ENCODE data around the gene ASAP2. TPM values are rescaled to one million over a fixed set of nuclear protein-coding genes. Genes with fewer than 3 reads are reported as not detected.

ASAP2 gene
- total RNA-seq, 2 experiments from 2014 or later, result not detected

DNA sequence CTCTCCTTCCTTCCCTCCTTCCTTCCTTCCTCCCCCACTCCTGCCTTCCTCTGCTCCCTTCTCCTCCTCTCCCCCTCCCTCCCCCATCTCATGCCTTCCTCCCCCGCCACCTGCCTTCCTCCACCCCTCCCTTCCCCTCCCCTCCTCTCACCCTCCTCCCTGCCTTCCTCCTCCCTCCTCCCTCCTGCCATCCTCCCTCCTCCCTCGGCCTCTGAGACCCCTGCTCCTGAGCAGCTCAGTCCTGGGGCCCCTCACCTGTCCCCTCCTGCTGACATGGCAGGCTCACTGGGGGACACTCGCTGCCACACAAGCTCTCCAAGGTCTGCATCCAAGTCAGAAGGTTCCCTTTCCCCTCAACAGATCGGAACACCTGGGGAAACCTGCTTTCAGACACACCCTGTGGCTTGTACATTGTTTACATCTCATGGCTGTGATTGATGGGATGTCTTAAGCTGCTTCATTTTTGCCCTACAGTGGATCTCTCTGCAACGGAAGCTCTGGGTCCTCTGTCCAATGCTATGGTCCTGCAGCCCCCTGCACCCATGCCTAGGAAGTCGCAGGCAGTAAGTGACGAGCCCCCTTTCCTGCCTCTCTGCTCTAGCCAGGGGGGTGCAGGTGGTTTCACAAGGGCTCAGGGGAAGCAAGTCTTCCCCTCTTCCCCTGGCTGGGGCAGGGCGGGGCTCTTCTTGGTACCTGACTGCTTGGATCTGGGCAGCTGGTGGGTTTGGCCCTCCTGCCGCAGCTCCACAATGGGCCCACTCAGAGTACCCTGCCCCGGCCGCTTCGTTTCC is 193.9 kb downstream of the ASAP2 start:
- Mint-ChIP-seq H3K9me3 (ENCODE audit: insufficient read depth) (no peaks in the 10 kb centered on the region), H3K4me1 (ENCODE audit: low read depth) (no peaks in the 10 kb centered on the region), H3K27ac (no peak overlapping the region), H3K4me3 (no peak overlapping the region), H3K27me3 (ENCODE audit: low read depth) (no peaks in the 10 kb centered on the region), H3K36me3 (ENCODE audit: low read depth) (no peaks in the 10 kb centered on the region)
- DNase-seq (no peak), ATAC-seq (no peak)
- ChIA-PET POLR2A (no interaction called here), CTCF (no interaction called here)

DNA sequence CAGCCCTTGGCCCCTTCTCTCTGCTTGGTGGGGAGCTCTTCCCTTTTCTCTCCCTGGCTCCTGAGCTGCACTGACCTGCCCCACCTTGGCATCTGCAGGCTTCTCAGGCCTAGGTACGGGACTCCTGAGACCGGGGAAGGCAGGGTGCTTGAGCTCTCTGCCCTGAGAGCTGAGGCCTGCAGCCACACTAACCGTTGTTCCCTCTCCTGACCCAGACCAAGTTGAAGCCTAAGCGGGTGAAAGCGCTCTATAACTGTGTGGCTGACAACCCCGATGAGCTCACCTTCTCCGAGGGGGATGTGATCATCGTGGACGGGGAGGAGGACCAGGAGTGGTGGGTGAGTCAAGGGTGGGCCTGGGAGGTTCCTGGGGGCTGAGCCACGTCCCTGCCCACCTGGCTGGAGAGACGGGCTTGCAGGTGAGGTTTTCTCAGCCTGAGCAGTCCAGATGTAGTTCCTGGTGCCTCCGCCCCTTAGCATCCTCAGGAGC is 194.5 kb downstream of the ASAP2 start:
- no peaks in the 10 kb centered on the region for H3K36me3 Mint-ChIP-seq (ENCODE audit: low read depth)
- no peak overlapping the region for H3K4me3 Mint-ChIP-seq
- ChIA-PET POLR2A (no interaction called here), CTCF (no interaction called here)
- H3K9me3 Mint-ChIP-seq (ENCODE audit: insufficient read depth), result no peaks in the 10 kb centered on the region
- ATAC-seq (no peak), DNase-seq (no peak)
- H3K27me3 Mint-ChIP-seq (ENCODE audit: low read depth), result no peaks in the 10 kb centered on the region
- H3K4me1 Mint-ChIP-seq (ENCODE audit: low read depth), result no peaks in the 10 kb centered on the region
- H3K27ac Mint-ChIP-seq, result no peak overlapping the region

DNA sequence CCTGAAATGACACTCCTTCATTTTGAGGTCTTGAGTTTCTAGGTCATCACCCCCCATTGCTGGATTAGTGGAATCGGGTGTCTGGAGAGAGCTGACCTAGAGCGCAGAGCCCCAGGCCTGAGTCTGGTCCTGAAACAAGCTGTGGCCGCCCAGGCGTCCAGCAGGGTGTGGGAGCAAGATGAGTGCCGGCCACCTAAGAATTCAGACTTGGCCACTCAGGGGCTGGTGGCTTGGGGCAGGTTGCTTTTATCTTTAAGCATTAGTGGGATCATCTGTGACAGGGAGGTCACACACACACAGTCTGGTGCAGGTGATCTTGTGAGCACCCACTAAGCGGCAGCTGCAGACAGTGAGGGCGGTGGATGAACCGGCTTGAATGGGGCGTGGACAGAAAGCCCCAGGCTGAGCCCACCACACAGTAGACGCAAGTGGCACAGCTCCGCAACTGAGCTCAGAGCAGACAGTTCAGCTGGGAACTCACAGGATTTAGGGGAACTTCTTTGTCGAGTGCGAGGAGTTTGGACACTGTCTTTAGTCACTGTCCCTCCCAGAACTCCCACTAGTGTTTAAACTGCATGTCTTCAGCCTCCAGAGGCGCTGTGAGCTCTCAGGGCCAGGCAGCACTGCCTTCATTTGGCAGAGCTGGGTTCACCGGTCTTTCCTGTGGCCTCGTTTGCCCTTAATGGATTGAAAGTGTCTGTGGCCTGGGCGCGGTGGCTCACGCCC is 195.2 kb downstream of the ASAP2 start:
- DNase-seq (no peak), ATAC-seq (no peak)
- ChIA-PET POLR2A (no interaction called here), CTCF (no interaction called here)
- Mint-ChIP-seq H3K9me3 (ENCODE audit: insufficient read depth) (no peaks in the 10 kb centered on the region), H3K27ac (no peak overlapping the region), H3K4me3 (no peak overlapping the region), H3K27me3 (ENCODE audit: low read depth) (no peaks in the 10 kb centered on the region), H3K36me3 (ENCODE audit: low read depth) (peaks cover 3% of the 10 kb centered on the region), H3K4me1 (ENCODE audit: low read depth) (no peaks in the 10 kb centered on the region)

DNA sequence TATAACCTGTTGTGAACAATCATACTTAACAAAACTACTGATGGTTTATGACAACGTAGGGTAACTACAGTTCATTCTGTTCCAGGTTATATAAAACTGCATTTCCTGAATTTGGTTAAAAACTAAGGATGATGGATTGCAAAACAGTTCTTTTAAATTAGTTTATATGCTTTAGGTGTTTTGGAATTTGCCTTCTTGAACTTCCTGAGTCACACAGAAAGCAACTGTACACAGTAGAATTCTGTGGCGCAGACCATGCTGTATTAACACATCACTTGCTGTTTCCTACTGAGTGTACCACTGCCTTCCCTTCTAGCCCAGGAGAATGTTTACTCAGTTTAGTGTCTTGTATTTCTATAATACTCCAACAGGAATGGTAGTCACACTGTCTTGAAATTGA is 197.3 kb downstream of the ASAP2 start:
- POLR2A ChIA-PET, result no interaction called here
- Mint-ChIP-seq H3K9me3 (ENCODE audit: insufficient read depth) (no peaks in the 10 kb centered on the region), H3K27me3 (ENCODE audit: low read depth) (no peaks in the 10 kb centered on the region), H3K4me1 (ENCODE audit: low read depth) (no peaks in the 10 kb centered on the region), H3K27ac (no peak overlapping the region), H3K36me3 (ENCODE audit: low read depth) (peaks cover 17% of the 10 kb centered on the region), H3K4me3 (no peak overlapping the region)
- CTCF ChIA-PET, result no interaction called here
- ATAC-seq (no peak), DNase-seq (no peak)

DNA sequence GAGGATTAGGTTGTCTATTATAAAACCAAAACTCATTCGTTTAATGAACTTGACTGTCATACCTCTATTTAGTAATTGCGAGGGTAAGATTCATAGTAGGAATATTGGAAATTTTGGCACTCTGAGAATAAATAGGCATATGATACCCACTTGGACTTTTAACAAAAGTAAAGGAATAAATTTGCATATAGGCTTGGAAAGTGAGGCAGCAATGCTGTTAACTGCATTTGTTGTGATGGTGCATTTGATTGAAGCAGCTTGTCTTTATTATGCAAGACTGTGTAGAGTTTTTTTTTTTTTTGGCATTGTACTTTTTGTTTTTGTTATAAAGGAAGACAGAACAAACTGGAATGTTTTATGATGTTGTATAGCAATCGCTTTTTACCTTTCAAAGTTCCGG is 197.8 kb downstream of the ASAP2 start:
- POLR2A ChIA-PET, result no interaction called here
- H3K4me1 Mint-ChIP-seq (ENCODE audit: low read depth), result no peaks in the 10 kb centered on the region
- no peak overlapping the region for H3K4me3 Mint-ChIP-seq
- no peak overlapping the region for H3K27ac Mint-ChIP-seq
- no peaks in the 10 kb centered on the region for H3K9me3 Mint-ChIP-seq (ENCODE audit: insufficient read depth)
- DNase-seq (no peak), ATAC-seq (no peak)
- H3K36me3 Mint-ChIP-seq (ENCODE audit: low read depth), result peaks cover 22% of the 10 kb centered on the region
- CTCF ChIA-PET, result no interaction called here
- H3K27me3 Mint-ChIP-seq (ENCODE audit: low read depth), result no peaks in the 10 kb centered on the region

DNA sequence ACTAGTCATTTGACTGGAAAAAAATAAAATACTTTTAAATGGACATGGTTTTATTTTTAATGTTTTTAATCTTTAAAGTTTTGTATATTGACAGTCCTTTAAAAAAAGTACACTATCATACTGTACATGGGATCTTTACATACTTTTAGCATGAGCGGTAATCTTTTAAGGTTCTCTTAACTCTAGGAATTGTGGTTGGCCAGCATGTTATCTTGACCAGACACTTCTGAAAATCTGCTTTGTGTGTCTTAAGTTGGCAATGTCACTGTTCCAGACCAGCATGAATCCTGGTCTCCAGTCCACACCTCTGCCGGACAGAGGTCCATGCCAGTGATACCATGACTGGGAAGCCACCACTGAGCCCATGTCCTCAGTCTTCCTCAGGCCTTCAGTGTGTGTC is 199.0 kb downstream of the ASAP2 start:
- ATAC-seq, result no peak

DNA sequence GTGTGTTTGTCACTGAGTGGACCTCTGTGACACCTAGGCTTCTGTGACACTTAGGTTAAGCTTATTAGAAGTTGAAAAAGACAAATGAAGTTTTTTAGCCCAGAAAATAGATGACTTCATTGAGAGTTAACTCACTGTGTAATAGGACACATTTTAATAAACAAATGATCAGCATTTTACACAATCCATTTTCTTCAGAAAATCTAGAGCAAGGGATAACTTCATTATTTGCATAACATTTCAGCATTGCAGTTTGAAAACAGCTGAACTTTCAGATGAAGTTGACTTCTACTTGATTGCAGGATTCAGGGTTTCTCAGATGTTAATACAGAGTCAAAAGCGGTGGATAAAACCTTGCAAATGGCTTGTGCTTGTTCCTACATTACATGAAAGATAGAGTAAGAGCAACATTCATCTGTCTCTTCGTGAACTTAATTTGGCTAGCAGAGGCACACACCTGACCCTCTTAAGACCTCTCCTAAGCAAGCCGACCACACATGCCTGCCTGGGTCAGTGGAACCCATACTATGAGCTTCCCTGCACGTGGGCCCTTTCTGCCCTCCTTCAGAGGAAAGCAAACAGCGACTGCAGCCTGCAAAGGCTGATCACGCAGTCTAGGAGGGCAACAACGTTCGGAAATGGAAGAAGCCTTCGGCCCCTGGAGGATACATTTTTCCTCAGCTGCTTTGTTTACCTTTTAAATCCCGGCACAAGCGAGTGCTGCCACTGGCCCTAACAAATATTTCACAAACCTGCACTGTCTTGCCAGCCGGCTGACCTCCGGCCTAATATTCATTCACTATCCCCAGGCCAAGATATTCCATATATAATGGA is 200.1 kb downstream of the ASAP2 start:
- ChIA-PET POLR2A (interaction anchor here (0.5 kb wide), 1 partner anchor 20 kb away, joined by 3 read pairs; no protein-coding TSS in a partner anchor), CTCF (no interaction called here)
- no peaks in the 10 kb centered on the region for H3K4me1 Mint-ChIP-seq (ENCODE audit: low read depth)
- ATAC-seq, result no peak
- H3K36me3 Mint-ChIP-seq (ENCODE audit: low read depth), result peaks cover 36% of the 10 kb centered on the region
- no peak overlapping the region for H3K27ac Mint-ChIP-seq
- no peaks in the 10 kb centered on the region for H3K27me3 Mint-ChIP-seq (ENCODE audit: low read depth)
- DNase-seq, result no peak
- H3K9me3 Mint-ChIP-seq (ENCODE audit: insufficient read depth), result no peaks in the 10 kb centered on the region
- H3K4me3 Mint-ChIP-seq, result no peak overlapping the region

More for the DNA sequence above, 199.0 kb downstream of the ASAP2 start:
- H3K27me3 Mint-ChIP-seq (ENCODE audit: low read depth), result no peaks in the 10 kb centered on the region
- no peaks in the 10 kb centered on the region for H3K4me1 Mint-ChIP-seq (ENCODE audit: low read depth)
- ChIA-PET POLR2A (no interaction called here), CTCF (no interaction called here)
- no peaks in the 10 kb centered on the region for H3K9me3 Mint-ChIP-seq (ENCODE audit: insufficient read depth)
- DNase-seq, result no peak
- peaks cover 28% of the 10 kb centered on the region for H3K36me3 Mint-ChIP-seq (ENCODE audit: low read depth)
- H3K4me3 Mint-ChIP-seq, result no peak overlapping the region
- no peak overlapping the region for H3K27ac Mint-ChIP-seq

DNA sequence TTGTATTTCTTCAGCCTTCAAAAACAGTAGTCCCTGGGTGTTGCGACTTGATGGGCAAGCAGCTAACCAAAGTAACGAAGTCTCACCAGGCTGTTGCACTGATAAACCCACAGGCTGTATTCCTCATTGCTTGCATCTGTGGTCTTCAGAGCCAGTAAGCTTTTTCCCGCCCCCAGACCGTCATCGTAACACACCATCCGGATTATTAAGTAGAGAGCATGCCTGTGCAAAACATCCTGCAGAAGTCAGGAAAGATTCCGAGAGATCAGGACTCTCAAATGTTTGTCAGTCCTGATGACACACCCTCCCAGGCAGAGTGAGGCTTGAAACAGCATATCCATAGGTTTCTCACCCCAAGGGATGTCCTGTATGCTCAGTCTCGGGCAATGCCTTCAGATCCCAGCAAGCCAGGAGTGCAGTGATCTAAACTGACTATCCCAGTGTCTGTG is 200.8 kb downstream of the ASAP2 start:
- no peak for ATAC-seq
- peaks cover 41% of the 10 kb centered on the region for H3K36me3 Mint-ChIP-seq (ENCODE audit: low read depth)
- no peak for DNase-seq
- ChIA-PET CTCF (no interaction called here), POLR2A (no interaction called here)
- no peaks in the 10 kb centered on the region for H3K9me3 Mint-ChIP-seq (ENCODE audit: insufficient read depth)
- no peaks in the 10 kb centered on the region for H3K27me3 Mint-ChIP-seq (ENCODE audit: low read depth)
- no peak overlapping the region for H3K4me3 Mint-ChIP-seq
- H3K4me1 Mint-ChIP-seq (ENCODE audit: low read depth), result no peaks in the 10 kb centered on the region
- no peak overlapping the region for H3K27ac Mint-ChIP-seq

DNA sequence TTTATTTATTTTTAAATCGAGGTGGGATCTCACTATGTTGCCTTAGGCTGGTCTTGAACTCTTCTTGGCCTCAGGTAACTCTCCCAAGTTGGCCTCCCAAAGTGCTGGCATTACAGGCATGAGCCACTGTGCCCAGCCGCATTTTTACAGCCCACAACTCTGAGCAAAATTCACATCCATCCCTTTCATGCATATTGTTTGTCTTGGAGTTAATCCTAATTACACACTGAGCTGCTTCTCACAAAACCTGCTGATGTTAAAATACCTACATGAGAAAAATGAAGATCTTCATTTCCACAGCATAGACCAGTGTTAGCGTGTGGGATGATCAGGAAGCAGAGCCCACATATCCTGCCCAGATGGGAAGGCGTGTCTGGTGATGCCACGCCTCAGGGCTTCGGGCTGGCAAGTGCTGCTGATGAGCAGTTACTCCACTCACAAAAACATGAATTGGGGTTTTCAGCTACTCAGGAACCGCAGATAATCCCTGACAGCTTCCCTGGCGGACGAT is 202.1 kb downstream of the ASAP2 start:
- H3K36me3 Mint-ChIP-seq (ENCODE audit: low read depth), result peaks cover 46% of the 10 kb centered on the region
- no peaks in the 10 kb centered on the region for H3K27me3 Mint-ChIP-seq (ENCODE audit: low read depth)
- DNase-seq, result no peak
- CTCF ChIA-PET, result interaction anchor here (0.7 kb wide), 1 partner anchor 1219 kb away, joined by 3 read pairs; no protein-coding TSS in a partner anchor
- no peak overlapping the region for H3K4me3 Mint-ChIP-seq
- H3K27ac Mint-ChIP-seq, result no peak overlapping the region
- H3K9me3 Mint-ChIP-seq (ENCODE audit: insufficient read depth), result no peaks in the 10 kb centered on the region
- ATAC-seq, result no peak
- POLR2A ChIA-PET, result no interaction called here
- H3K4me1 Mint-ChIP-seq (ENCODE audit: low read depth), result no peaks in the 10 kb centered on the region

DNA sequence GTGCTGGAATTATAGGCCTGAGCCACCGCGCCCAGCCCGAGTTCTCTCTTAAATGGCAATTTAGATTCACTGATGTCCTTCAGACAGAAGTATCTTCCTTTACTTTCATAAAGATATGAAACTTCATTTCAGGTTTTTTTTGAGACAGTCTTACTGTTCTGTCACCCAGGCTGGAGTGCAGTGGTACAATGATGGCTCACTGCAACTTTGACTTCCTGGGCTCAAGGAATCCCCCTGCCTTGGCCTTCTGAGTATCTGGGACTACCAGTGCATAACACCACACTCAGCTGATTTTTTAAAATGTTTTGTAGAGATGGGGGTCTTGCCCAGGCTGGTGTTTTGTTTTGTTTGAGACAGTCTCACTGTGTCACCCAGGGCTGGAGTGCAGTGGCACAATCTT is 203.5 kb downstream of the ASAP2 start:
- H3K27ac Mint-ChIP-seq, result no peak overlapping the region
- ChIA-PET CTCF (no interaction called here), POLR2A (no interaction called here)
- H3K4me1 Mint-ChIP-seq (ENCODE audit: low read depth), result peaks cover 13% of the 10 kb centered on the region
- no peak for DNase-seq
- H3K9me3 Mint-ChIP-seq (ENCODE audit: insufficient read depth), result no peaks in the 10 kb centered on the region
- H3K36me3 Mint-ChIP-seq (ENCODE audit: low read depth), result peaks cover 54% of the 10 kb centered on the region
- H3K27me3 Mint-ChIP-seq (ENCODE audit: low read depth), result no peaks in the 10 kb centered on the region
- H3K4me3 Mint-ChIP-seq, result no peak overlapping the region
- ATAC-seq, result no peak

DNA sequence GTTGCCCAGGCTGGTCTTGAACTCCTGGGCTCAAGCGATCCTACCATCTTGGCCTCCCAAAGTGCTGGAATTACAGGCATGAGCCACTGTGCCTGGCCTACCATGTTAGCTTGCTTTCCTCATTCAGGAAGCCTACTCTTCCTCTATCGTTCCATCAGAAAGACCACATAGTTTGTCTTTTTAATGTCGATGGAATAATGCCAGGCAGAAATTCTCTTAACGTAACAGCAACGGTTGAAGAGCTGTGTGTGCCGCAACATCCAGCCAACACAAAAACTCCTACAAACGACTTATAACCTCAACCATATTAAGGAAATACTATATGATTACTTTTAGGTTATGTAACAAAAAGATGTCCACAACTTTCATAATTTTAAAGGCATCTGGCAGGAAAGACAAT is 206.2 kb downstream of the ASAP2 start:
- DNase-seq, result no peak
- Mint-ChIP-seq H3K4me3 (no peak overlapping the region), H3K27me3 (ENCODE audit: low read depth) (no peaks in the 10 kb centered on the region), H3K9me3 (ENCODE audit: insufficient read depth) (no peaks in the 10 kb centered on the region), H3K4me1 (ENCODE audit: low read depth) (peaks cover 30% of the 10 kb centered on the region), H3K36me3 (ENCODE audit: low read depth) (peaks cover 58% of the 10 kb centered on the region), H3K27ac (no peak overlapping the region)
- POLR2A ChIA-PET, result no interaction called here
- CTCF ChIA-PET, result no interaction called here
- ATAC-seq, result no peak

All from activated CD8-positive, alpha-beta T cell treated with anti-CD3 and anti-CD28 coated beads, Interleukin-2, amount 10 ng/mL, durations not matched to agents 7 days and 5 days (primary cell).